OCI-LY1 (cell line): ENCODE results near the gene RFTN1.

Experiments
- H2AFZ ChIP-seq: fragments of 200-600 bp; sonication (generic), shearing (Covaris generic); 2 replicates; pipeline ENCODE4 v1.6.0; 2014; ENCODE audit warnings: antibody characterized with exemption, mild to moderate bottlenecking, low read length
- H3F3A ChIP-seq: fragments of 200-600 bp; sonication (generic), shearing (Covaris generic); 2 replicates; pipeline ENCODE4 v1.6.0; 2014; ENCODE audit warnings: mild to moderate bottlenecking, antibody characterized with exemption, low read length, moderate library complexity; ENCODE audit not compliant: insufficient read depth
- H3K27ac ChIP-seq: fragments of 200-600 bp; sonication (generic); 2 replicates; pipeline ENCODE4 v1.5.1; 2014; ENCODE audit warnings: low read length, mixed run types, mild to moderate bottlenecking, low read depth; ENCODE audit not compliant: poor library complexity, severe bottlenecking
- H3K27me3 ChIP-seq: fragments of 200-600 bp; sonication (generic); 2 replicates; pipeline ENCODE4 v1.6.0; 2014; ENCODE audit warnings: antibody characterized with exemption, mild to moderate bottlenecking, low read length, moderate library complexity; ENCODE audit not compliant: insufficient read depth
- H3K36me3 ChIP-seq: fragments of 200-600 bp; sonication (generic); 2 replicates; pipeline ENCODE4 v1.6.1; 2014; ENCODE audit warnings: mild to moderate bottlenecking, antibody characterized with exemption, low read length, moderate library complexity, mixed read lengths; ENCODE audit not compliant: insufficient read depth
- H3K4me1 ChIP-seq: fragments of 200-600 bp; sonication (generic); 2 replicates; pipeline ENCODE4 v1.5.1; 2014; ENCODE audit warnings: mild to moderate bottlenecking, low read length, moderate library complexity; ENCODE audit not compliant: insufficient read depth, severe bottlenecking
- H3K4me2 ChIP-seq: fragments of 200-600 bp; sonication (generic), shearing (Covaris generic); 2 replicates; pipeline ENCODE4 v1.6.1; 2014; ENCODE audit warnings: low read length
- H3K4me3 ChIP-seq: fragments of 200-600 bp; sonication (generic); 2 replicates; pipeline ENCODE4 v1.5.1; 2014; ENCODE audit warnings: low read length, low read depth, mild to moderate bottlenecking, mixed read lengths; ENCODE audit not compliant: poor library complexity, severe bottlenecking
- H3K79me2 ChIP-seq: fragments of 200-600 bp; shearing (Covaris generic); 2 replicates; pipeline ENCODE4 v1.6.1; 2016; ENCODE audit warnings: mixed run types, low read length, mixed read lengths; ENCODE audit not compliant: insufficient read depth
- H3K9ac ChIP-seq: fragments of 200-600 bp; sonication (generic), shearing (Covaris generic); 2 replicates; pipeline ENCODE4 v1.6.1; 2014; ENCODE audit warnings: mild to moderate bottlenecking, low read length, mixed read lengths
- H3K9me2 ChIP-seq: fragments of 200-600 bp; sonication (generic), shearing (Covaris generic); 2 replicates; pipeline ENCODE4 v1.6.1; 2014; ENCODE audit warnings: low read depth, mild to moderate bottlenecking, low read length, mixed read lengths
- H3K9me3 ChIP-seq: fragments of 200-600 bp; shearing (Covaris generic); 2 replicates; pipeline ENCODE4 v1.6.1; 2014; ENCODE audit warnings: low read length, mixed read lengths
- H4K20me1 ChIP-seq: fragments of 200-600 bp; sonication (generic), shearing (Covaris generic); 2 replicates; pipeline ENCODE4 v1.6.0; 2016; ENCODE audit warnings: mild to moderate bottlenecking, low read length; ENCODE audit not compliant: insufficient read depth
- EZH2 ChIP-seq: fragments of 200-600 bp; sonication (generic), shearing (Covaris generic); IDR thresholded peaks from 2 replicates; pipeline ENCODE4 v1.8.0; 2017; ENCODE audit warnings: borderline replicate concordance, mixed run types, mild to moderate bottlenecking, antibody characterized with exemption, low read length, moderate library complexity, mixed read lengths
- TF ChIP-seq, protein P1 (sequence below): fragments of 200-600 bp; sonication (generic), shearing (Covaris generic); IDR thresholded peaks from 2 replicates; pipeline ENCODE4 v1.5.1; 2017; ENCODE audit warnings: mild to moderate bottlenecking, antibody characterized with exemption, low read length, moderate library complexity, mixed read lengths

RFTN1 gene

GRCh38 chr3:16455001-16455400 lies 58.5 kb downstream of the RFTN1 start:
- H3K79me2 ChIP-seq, result peaks cover 98% of the 10 kb centered on the region
- H3K36me3 ChIP-seq, result peaks cover 85% of the 10 kb centered on the region
- H3K27ac ChIP-seq, result peak overlapping the region; percentile 99
- H3K9ac ChIP-seq, result no peak overlapping the region; the same call in 1 of the 2 replicates
- H3K9me3 ChIP-seq, result no peaks in the 10 kb centered on the region
- TF ChIP-seq, protein P1, sequence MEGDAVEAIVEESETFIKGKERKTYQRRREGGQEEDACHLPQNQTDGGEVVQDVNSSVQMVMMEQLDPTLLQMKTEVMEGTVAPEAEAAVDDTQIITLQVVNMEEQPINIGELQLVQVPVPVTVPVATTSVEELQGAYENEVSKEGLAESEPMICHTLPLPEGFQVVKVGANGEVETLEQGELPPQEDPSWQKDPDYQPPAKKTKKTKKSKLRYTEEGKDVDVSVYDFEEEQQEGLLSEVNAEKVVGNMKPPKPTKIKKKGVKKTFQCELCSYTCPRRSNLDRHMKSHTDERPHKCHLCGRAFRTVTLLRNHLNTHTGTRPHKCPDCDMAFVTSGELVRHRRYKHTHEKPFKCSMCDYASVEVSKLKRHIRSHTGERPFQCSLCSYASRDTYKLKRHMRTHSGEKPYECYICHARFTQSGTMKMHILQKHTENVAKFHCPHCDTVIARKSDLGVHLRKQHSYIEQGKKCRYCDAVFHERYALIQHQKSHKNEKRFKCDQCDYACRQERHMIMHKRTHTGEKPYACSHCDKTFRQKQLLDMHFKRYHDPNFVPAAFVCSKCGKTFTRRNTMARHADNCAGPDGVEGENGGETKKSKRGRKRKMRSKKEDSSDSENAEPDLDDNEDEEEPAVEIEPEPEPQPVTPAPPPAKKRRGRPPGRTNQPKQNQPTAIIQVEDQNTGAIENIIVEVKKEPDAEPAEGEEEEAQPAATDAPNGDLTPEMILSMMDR, result no peak
- no peak for TF ChIP-seq EZH2
- no peaks in the 10 kb centered on the region for H4K20me1 ChIP-seq
- no peak overlapping the region for H2AFZ ChIP-seq
- H3K4me1 ChIP-seq, result peaks cover 94% of the 10 kb centered on the region
- no peak overlapping the region; the same call in 1 of the 2 replicates for H3K4me2 ChIP-seq
- no peaks in the 10 kb centered on the region for H3K27me3 ChIP-seq
- no peak overlapping the region for H3K4me3 ChIP-seq
- 0 out of 2 replicates have a peak, but pooled peaks cover 7% of the 10 kb centered on the region for H3F3A ChIP-seq
- H3K9me2 ChIP-seq, result no peaks in the 10 kb centered on the region

- peaks cover 99% of the 10 kb centered on the region for H3K79me2 ChIP-seq
- H3K4me1 ChIP-seq, result peaks cover 100% of the 10 kb centered on the region
- 0 out of 2 replicates have a peak, but pooled peaks cover 3% of the 10 kb centered on the region for H3F3A ChIP-seq
- H4K20me1 ChIP-seq, result no peaks in the 10 kb centered on the region
- no peak overlapping the region for H3K4me3 ChIP-seq
- no peaks in the 10 kb centered on the region for H3K9me3 ChIP-seq
- H3K9ac ChIP-seq, result peak overlapping the region; percentile 36
- TF ChIP-seq EZH2, result no peak
- TF ChIP-seq, protein P1, result no peak
- peak overlapping the region; percentile 99 for H3K27ac ChIP-seq
- H3K4me2 ChIP-seq, result peak overlapping the region; percentile 34; the same call in 1 of the 2 replicates
- H3K9me2 ChIP-seq, result no peaks in the 10 kb centered on the region
- H2AFZ ChIP-seq, result no peak overlapping the region
- H3K36me3 ChIP-seq, result peaks cover 85% of the 10 kb centered on the region
- H3K27me3 ChIP-seq, result no peaks in the 10 kb centered on the region
Measured at GRCh38 chr3:16452261-16452660, 61.2 kb downstream of the RFTN1 start.

GRCh38 chr3:16449369-16449768 lies 64.1 kb downstream of the RFTN1 start:
- Histone ChIP-seq H3K4me2 (peak overlapping the region; percentile 59), H3F3A (0 out of 2 replicates have a peak, but pooled peaks cover 3% of the 10 kb centered on the region), H3K9me2 (no peaks in the 10 kb centered on the region), H3K9me3 (no peaks in the 10 kb centered on the region), H3K79me2 (peaks cover 95% of the 10 kb centered on the region), H3K9ac (peak overlapping the region; percentile 26; the same call in 1 of the 2 replicates), H2AFZ (no peak overlapping the region), H4K20me1 (no peaks in the 10 kb centered on the region), H3K4me1 (peaks cover 100% of the 10 kb centered on the region), H3K27ac (peak overlapping the region; percentile 99), H3K27me3 (no peaks in the 10 kb centered on the region), H3K36me3 (peaks cover 80% of the 10 kb centered on the region), H3K4me3 (no peak overlapping the region)
- no peak for TF ChIP-seq EZH2
- TF ChIP-seq, protein P1, result no peak
